Esophagus squamous epithelium (tissue), 4 donors: Measurements from ENCODE around the gene PLK1.

Source experiments
- CTCF ChIP-seq, 6 experiments: fragments of 450-650 bp in 4 of 6; fragments of 200-600 bp in 2 of 6; sonication (generic) in 2 of 6; IDR thresholded peaks; one replicate each; pipeline ENCODE4 v1.5.1; 2016 to 2019; ENCODE audit warnings: antibody characterized with exemption in 6 of 6, mild to moderate bottlenecking in 4 of 6, moderate library complexity in 4 of 6
- POLR2A ChIP-seq, 4 donors: fragments of 450-650 bp; IDR thresholded peaks; one replicate each; pipeline ENCODE4 v1.6.1; 2017; ENCODE audit warnings: antibody characterized with exemption in 4 of 4, mild to moderate bottlenecking in 4 of 4, moderate library complexity in 3 of 4

GRCh38 chr16:23706439-23706838 is 27.8 kb downstream of the PLK1 start:
- no peak for TF ChIP-seq POLR2A (IDR thresholded peaks at IDR 0.05)
- TF ChIP-seq CTCF (IDR thresholded peaks at IDR 0.05): no peak
